ENCODE results near the gene UNC5A.

DNA sequence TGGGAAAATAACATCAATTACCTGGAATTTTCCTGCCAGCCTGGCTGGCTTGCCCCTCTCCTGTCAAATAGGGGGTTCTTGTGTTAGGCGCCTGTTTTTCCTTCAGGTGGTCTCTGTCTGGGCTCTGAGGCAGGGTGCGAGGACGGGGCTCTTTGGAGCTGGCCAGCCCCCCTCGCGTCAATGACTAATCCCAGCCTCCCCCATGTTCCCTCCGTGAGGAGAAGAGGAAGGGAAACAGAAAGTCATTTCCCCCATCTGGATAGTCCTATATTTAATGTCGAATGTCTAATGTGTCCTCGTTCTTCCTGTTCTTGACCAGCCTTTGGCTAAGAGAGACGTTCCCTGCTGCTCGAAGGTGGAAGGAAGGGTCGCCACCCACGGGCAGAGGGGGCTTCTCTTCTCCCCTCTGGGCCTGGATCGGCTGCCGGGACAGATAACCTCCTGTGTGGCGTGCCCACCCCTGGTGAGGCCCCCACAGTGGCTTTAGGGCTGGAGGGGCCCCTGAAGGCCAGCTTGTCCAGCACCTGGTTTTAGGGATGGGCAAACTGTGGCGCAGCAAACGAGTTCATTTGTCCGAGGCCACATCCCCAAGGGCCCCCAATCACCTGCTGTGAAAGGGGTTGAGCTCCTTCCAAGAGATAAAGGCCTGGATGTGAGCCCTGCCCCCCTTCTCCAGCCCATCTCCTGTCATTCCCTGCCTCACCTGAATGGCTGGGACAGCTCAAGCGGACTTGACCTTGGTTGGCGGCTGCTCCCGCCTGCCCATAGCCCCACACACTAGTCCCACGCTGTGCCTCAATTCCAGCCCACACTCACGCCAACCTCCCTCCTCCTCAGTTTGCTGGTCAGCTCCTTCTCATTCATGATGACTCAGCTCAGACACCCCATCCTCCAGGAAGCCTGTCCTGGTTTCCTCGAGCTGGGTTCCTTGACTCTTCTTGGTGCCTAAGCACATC is 35.9 kb upstream of the UNC5A start:
- TF ChIP-seq, protein P1, sequence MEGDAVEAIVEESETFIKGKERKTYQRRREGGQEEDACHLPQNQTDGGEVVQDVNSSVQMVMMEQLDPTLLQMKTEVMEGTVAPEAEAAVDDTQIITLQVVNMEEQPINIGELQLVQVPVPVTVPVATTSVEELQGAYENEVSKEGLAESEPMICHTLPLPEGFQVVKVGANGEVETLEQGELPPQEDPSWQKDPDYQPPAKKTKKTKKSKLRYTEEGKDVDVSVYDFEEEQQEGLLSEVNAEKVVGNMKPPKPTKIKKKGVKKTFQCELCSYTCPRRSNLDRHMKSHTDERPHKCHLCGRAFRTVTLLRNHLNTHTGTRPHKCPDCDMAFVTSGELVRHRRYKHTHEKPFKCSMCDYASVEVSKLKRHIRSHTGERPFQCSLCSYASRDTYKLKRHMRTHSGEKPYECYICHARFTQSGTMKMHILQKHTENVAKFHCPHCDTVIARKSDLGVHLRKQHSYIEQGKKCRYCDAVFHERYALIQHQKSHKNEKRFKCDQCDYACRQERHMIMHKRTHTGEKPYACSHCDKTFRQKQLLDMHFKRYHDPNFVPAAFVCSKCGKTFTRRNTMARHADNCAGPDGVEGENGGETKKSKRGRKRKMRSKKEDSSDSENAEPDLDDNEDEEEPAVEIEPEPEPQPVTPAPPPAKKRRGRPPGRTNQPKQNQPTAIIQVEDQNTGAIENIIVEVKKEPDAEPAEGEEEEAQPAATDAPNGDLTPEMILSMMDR (IDR thresholded peaks at IDR 0.05; ENCODE audit: insufficient read depth, low read length), result no peak
- TF ChIP-seq GABPA (IDR thresholded peaks at IDR 0.05; ENCODE audit: low read depth) (no peak), POLR2AphosphoS5 (IDR thresholded peaks at IDR 0.05; ENCODE audit: low read depth) (no peak), REST (IDR thresholded peaks at IDR 0.05; ENCODE audit: insufficient replicate concordance, low read depth) (no peak)
